HG02623 (cell line): ENCODE data around the gene NAXD.
"Not testable (repeated sequence)": the region's sequence is repeated elsewhere in the genome, so short reads cannot be mapped to it uniquely, and the experiment has no call there.

ENCODE experiments used
- ATAC-seq: cut with Tn5 transposase; IDR thresholded peaks from one replicate; pipeline ENCODE4 v1.9.1; 2021; ENCODE audit warnings: moderate library complexity; ENCODE audit not compliant: unreplicated experiment

The NAXD gene

DNA sequence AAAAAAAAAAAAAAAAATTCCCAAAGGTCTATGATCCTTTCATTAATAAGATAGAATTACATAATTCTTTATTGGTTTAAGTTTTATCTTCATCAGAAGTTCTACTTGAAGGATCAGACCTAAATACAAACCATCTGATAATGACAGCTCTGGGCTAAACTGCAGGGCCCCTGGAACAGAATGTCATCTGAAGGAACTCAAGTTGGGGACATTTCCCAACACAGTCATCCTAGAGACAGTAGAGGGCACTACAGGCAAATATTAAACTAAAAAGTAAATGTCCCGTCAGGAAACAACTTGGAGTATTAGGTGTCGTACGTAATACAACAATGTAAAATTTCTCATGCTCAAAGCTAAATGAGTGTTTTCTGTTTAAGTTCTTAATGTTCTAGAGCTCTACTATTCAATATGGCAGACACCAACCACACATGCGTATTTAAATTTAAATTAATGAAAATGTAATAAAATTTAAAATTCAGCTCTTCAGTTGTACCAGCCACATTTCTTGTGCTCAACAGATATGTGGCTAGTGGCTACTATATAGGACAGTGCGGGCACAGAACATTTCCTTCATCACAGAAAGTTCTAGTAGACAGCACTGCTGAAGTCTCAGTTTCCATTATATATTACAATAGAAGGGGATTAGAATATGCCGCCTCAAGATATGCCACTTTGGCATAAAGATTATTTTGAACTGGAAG is 21.8 kb upstream of the NAXD start:
- ATAC-seq, result no peak

DNA sequence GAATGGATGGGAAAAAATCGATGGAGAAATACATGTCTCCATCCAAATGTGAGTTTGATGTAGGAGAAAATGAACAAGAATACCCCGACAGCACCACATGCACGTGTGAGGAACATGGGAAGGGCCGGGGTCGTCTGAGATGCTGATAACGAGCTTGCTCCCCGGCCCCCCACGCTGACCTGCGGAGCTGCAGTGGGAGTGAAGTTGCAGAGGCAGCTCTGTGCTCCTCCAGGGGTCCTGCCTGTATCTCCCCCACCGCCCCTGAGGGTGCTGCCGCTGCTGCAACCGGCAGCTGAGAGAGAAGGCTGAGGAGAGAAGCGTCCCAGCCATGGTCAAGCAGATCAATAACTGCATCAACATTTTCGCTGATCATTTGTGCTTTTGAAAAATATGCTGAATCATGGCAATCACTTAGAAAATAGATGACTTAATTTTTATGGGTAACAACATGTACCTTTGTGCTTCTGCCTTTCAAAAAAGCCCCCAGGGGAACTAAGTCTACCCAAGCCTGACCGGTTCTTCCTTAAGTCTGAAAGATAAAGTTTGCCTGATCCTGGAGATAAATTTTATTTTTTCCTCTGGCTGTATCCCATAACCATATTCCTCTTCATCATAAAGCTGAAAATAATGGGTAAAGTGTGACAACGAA is 18.2 kb upstream of the NAXD start:
- ATAC-seq, result no peak

DNA sequence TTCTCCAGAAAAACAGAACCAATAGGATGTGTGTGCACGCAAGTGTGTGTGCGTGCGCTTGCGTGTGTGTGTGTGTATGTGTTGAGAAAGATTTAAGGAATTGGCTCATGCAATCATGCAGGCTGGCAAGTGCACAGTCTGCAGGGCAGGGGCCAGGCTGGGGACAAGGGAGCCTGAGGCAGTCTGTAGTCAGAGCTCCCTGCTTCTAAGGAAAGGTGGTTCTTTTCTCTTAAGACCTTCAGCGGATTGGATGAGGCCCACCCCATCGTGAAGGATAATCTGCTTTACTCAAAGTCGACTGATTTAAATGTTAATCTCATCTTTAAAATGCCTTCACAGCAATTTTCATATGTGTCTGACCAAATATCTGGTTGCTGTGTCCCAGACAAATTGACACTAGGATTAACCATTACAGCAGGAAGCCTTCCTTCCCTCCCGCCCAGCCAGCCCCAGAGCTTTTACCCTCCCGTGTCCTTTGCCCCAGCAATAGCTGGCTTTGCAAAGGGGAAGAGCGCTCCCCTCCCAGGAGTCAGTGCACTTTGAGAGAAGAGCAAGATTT is 15.0 kb upstream of the NAXD start:
- no peak for ATAC-seq

DNA sequence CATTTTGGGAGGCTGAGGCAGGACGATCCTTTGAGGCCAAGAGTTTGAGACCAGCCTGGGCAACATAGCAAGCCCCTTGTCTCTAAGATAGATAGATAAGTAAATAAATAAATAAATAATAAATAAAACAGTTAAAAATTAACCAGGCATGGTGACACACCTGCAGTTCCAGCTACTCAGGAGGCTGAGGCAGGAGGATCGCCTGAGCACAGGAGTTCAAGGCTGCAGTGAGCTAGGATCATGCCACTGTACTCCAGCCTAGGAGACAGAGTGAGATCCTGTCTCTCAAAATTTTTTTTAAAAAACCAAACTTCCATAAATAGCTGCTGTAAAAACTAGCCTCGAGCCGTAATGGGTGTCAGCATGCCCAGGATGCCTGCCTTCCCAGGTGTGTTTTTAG is 14.4 kb upstream of the NAXD start:
- ATAC-seq, result no peak

DNA sequence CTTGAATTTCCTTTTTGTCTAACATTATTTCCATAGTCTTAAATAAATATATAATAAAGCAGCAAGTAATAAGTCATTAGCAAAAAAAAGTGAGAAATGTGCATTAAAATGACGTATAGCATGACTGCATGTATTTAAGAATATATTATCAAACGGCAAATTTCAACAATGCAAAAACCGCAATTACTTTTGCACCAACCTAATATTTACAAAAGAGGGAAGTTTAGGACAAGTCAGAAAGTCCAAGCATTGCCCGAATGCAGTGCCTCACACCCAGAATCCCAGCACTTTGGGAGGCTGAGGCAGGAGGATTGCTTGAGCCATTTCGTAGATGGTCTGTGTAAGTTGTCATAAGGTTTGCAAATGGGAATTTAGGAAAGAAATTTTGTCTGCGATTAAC is 10.2 kb upstream of the NAXD start:
- no peak for ATAC-seq

DNA sequence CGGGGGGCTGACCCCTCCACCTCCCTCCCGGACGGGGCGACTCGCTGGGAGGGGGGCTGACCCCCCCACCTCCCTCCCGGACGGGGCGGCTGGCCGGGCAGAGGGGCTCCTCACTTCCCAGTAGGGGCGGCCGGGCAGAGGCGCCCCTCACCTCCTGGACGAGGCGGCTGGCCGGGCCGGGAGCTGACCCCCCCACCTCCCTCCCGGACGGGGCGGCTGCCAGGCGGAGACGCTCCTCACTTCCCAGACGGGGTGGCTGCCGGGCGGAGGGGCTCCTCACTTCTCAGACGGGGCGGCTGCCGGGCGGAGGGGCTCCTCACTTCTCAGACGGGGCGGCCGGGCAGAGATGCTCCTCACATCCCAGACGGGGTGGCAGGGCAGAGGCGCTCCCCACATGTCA is 9.1 kb upstream of the NAXD start:
- not testable (repeated sequence) for ATAC-seq

DNA sequence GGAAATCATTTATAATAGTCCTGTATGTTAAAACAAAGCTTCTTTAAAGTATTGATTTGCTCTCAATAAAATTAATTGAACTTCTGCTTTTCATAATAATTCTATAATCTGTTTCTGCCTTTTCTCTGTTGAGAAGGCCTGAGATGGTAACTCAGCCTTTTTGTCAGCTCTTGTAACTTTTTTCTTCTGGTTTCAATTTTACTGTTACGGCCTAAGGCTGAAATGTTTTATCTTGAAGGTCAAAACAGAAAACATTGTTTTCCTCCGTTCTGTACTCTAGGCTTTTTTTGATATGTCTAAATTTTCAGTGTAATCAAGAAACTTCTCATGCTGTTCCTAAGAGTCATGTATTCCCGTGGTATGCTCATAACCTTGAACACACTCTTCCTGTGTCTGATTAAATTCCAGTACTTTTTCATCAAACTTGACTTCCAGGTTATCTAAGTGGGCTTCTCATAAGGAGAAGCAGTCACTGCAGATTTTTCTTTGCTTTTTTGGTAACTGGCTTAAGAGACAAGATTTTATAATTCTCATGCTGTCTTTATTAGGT is 7.6 kb upstream of the NAXD start:
- no peak for ATAC-seq

DNA sequence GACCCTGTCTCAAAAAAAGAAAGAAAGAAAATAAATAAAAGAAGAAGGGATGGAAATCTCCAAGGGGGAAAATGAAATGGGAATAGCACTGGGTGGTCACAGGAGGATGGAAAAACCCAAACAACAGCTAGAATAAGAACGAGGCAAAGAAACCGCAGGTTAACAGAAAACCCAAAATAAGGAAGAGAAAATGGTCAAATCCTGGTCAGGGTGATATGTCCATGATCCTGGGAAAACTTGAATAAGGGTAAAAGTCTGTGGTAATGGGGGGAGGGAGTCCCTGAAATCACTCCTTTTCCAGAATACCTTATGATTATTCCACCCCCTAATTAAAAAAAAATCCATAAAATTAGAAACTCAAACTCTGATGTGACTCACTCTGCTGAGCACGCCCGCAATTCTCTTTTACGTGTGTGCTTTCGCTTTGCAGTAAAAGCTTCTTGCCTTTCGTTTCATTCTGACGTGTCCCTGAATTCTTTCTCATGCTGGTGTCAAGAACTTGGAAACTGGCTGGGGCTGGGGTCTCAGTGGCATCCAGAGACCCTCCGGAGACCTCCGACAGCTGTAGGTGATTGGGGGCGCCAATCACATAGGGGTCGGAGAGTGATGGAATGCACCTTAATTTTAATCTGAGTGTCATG is 4.3 kb upstream of the NAXD start:
- ATAC-seq, result no peak

DNA sequence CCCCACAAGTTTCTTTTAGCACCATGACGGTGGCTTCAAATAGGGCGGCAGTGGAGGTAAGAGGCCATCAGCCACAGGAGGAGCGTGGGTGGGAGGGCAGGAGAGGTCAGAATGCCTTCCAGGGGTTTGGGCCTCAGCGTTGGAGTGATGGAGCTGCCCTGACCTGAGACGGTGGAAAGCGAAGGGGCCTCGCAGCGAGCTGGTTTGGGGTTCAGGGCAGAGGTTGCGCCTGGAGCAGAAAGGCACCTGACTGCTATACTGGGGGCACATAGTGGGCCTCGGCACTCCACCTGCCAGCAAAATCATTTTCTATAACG is 382 bp upstream of the NAXD start:
- no peak for ATAC-seq

DNA sequence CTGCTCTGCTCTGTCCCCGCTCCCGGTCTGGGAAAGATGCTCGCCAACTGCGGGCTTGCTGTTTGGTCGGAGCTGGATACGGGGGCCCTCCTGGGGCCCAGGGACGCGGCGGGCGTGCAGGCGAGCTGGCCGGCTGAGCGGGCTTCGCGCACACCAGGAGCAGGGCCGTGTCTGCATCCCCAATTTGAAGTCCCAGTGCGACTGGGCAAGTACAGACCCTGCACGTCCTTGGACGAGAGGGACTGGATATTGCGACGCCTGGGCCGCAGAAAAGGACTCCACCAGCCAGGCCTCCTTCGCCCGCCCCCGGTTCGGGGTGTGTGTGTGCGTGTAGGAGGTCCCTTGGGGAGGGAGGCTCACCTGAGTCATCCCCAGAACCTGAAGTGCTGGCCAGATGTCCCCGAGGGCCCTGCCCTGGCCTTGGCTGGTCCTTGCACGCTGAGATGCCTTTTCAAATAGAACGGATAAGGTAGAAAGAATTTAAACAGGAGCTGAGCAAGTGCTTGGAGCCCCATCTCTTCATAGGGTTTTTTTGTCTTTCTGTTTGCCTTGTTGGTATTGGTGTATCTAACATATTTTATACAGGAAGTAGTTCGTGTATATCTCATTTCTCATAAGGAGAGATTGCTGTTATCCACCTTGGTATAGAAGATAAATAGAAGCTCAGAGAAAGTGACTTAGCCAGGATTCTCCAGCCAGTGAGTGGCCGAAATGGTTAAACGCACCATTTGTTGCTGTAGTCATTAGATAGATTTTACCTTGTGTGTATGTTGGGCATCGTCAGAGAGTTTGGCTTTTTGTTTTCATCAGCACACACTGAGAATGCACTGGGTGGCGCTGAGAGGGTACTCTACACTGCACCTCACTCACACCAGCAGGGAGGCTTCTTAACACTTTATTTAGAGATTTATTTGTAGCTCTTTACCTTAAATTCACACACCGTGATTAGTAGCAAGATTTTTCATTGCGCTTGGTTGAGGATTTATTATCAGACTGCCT is 1.1 kb downstream of the NAXD start:
- ATAC-seq, result peak; percentile 31

DNA sequence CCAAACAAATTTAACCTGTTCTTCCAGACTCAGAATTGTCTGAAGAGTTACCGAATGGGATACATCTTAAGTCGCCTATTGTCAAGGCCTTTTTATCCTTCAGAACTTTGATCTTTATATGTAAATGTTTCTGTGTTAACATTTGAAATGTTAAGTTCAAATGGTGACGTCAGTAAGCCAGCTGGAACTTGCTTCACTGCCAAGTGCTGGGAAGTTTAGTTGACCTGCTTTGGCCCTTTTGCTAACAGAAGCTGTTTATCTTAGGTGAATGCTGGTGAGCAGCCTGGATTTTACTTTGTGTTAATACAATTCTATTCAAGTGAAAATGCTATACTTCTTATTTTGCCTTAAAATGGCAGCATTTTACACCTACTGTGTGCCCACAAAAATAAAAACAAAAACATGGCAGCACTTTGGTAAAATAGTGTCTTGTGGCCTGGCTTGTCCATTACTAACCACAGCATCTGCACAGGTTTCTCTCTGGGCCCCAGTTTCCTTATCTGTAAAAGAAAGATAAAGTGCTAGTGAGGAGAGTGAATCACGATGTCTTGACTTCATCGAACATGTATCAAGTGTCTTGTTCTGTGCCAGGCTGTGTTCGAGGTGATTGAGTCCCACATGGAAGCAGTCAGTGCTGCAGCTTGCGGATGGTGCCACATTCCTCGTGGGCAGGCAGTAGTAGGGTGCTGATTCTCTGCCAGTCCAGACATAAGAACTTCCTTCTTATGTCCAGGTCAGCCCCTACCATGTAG is 2.2 kb downstream of the NAXD start:
- ATAC-seq, result no peak

DNA sequence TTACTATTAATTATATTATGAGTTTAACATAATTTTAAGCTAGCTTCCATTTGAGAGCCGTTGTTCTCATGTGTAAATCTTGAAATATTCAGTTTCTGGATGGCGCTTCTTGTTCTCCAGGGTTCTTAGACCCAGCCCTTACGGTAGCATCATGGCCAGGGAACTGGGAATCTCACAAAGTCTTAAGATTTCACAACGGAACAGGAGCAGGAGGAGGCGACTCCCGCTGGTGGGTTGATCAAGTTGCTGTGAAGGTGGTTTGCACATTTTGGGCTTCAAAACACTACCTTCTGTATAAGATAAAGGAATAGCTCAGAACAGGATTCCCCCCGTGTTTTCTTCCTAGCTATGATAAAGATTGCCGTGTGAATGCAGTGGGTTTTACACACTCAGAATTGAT is 2.8 kb downstream of the NAXD start:
- no peak for ATAC-seq

DNA sequence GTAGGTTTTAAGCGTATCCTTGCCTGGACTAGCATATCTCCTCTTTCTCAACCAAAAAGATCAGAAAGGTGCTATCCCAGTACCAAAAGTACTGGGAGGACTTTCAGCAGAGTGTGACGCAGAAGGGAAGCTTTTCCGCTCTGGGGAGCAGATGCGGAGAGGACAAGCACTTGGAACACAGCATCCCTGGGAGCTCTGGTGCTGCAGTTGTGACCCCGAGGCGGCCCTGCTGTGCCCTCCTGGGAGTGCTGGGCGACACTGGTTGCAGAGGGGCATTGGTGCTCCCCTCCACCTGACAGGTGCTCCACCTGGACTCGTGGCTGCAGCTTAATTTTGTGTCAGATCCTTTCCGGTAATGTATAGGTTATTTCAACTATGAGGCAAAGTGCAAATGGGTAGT is 3.4 kb downstream of the NAXD start:
- ATAC-seq, result no peak

DNA sequence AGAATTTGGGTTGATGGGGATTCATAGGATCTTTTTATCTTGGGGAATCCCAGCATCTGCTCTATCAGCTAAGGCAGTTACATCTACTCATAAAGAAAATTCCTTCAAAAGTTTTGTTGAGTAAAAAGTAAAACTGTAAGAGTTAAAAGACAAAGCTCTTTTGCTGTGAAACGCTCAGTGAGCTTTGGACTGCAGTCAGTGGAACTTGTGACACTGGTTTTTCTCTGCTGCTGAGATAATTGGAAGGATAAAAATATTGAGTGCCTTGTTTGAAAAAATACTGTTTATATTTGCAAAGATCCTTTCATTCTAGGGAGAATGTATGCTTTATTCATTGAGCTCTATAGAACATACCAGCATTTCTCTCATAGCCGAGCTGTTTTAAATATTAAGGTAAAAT is 5.3 kb downstream of the NAXD start:
- ATAC-seq, result no peak

DNA sequence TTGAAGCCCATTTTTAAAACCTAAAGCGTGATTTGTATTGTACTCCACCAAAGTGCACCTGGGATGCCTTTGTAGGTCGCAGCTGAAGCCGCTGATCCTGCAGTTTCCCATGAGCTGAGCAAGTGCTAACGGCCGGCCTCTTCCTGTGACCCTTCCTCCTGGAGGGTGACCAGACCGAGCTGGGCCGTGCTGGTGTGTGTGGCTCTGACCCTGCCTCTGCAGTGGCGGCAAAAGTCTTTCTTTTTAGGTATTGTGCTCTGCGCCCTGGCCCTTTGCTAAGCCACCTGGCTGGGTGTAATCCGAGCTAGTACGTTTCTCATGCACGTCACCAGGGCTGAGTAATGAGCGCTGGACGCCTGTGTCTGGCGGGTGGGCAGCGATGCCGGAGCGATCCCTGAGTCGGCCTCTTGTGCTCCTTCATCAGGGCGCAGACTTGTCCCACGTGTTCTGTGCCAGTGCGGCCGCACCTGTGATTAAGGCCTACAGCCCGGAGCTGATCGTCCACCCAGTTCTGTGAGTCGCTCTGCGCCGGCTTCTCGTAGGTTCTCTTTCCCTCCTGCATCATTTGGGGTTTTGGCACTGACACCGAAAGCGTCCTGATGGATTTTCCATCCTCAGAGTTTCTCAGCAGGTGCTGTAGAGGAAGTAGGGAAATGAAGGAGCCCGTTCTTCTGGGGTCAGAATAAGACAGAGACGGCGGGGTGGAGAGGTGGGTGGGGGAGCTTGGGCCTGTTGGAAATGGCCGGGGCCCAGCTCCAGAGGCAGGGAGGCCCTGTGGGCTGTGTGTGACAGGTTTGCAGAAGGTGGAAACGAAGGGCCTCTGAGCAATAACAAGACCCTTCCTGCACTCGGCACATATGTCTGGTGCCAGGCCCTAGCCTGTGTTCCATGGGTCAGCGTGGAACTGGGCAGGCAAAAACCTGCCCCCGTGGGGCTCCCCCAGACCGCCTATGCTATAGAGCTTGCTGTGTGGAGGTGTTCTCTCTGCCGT is 9.7 kb downstream of the NAXD start:
- no peak for ATAC-seq

DNA sequence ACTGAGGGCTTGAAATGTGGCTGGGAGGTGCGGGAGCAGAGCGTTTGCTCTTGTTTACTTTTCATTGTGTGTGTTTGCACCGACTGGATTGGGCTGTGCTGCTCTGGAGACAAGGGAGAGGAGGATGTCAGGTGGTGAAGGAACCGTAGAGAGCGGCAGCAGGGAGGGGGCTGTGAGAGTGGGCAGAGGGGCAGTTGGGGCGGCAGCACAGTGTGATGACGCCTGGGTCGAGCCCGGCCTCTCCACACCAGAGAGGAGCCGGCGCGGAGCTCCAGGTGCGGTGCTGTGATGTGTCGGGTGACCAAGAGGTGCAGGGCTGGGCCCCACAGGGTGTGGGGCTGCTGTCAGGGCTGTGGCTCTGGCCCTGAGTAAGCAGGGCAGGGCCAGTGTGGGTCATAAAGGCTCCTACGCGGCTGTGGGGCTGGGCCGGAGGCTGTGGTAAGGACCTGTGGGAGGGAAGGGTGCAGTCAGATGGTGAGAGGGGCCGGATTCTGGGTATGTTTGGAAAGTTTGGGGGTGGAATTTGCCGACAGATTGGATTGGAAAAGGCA is 10.5 kb downstream of the NAXD start:
- no peak for ATAC-seq

DNA sequence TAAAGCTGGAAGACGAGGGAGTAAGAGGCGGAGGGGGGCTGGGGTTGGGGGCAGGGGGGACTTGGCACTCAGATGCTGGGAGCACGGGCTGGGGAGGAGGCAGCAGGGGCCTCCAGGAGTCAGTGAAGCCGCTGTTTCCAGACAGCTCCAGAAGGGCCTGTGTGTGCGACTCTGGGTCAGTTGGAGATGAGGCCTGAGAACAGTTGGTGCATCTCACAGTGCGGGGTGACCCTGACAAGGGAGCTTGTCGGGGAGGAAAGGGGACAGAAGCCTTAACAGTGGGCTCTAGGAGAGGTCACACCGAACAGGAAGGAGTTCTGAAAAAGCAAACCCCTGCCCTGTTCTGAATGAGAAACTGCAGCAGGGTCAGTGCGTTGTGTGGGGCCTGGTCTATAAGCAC is 11.2 kb downstream of the NAXD start:
- no peak for ATAC-seq

DNA sequence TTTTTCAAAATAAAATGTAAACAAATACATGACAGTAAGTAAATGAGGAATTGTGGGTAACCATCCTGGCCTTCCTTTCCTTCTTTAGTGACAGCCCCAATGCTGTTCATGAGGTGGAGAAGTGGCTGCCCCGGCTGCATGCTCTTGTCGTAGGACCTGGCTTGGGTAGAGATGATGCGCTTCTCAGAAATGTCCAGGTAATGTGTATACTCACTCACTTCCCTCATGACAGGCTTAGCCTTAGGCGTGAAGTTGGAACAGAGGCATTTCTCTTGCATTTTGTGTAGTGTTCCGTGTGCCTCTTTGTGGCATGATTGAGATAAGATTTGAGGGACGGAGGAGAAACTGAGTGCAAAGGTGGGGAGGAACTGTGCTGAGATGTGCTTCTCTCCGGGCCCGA is 12.0 kb downstream of the NAXD start:
- no peak for ATAC-seq
